CD4-positive, alpha-beta T cell (primary cell): ENCODE data around the gene FAM180A. TPM values are rescaled to one million over a fixed set of nuclear protein-coding genes. Genes with fewer than 3 reads are reported as not detected.

Source experiments
- ATAC-seq: fragments of 200-7000 bp; cut with Tn5 transposase; one replicate; pipeline ENCODE4 v1.10.0; 2022; ENCODE audit warnings: mild to moderate bottlenecking; ENCODE audit not compliant: poor library complexity
- CTCF ChIA-PET: fragments of 350-600 bp; sonication (Branson Sonifier 250); formaldehyde crosslinking; loops from one replicate; lab custom pipeline; 2021; ENCODE audit warnings: antibody characterized with exemption, inconsistent platforms; lab: Charles Lee
- POLR2A ChIA-PET: fragments of 350-600 bp; sonication (Branson Sonifier 250); formaldehyde crosslinking; loops from one replicate; lab custom pipeline; 2021; ENCODE audit warnings: antibody characterized with exemption, inconsistent platforms; lab: Charles Lee
- DNase-seq, 14 experiments: peaks; one replicate each; pipeline ENCODE4 v3.0.0-alpha.2; 2013 to 2020; ENCODE audit warnings: mixed read lengths in 2 of 14
- H3K27ac ChIP-seq, 2 donors: one replicate each; pipeline versions ENCODE4 v1.5.1 to v1.7.0; 2013; ENCODE audit warnings: low read length in 2 of 2, low read depth in 1 of 2, mild to moderate bottlenecking in 1 of 2
- H3K27me3 ChIP-seq, 2 experiments: 1 replicate in 1 of 2; 2 replicates in 1 of 2; pipeline versions ENCODE4 v1.6.1 to v1.7.0; 2013; ENCODE audit warnings: low read length in 2 of 2, control low read depth in 1 of 2, mild to moderate bottlenecking in 1 of 2, moderate library complexity in 1 of 2; ENCODE audit not compliant: insufficient read depth in 2 of 2, control insufficient read depth in 1 of 2
- H3K36me3 ChIP-seq: one replicate; pipeline ENCODE4 v1.6.1; 2013; ENCODE audit warnings: low read length, control low read depth; ENCODE audit not compliant: insufficient read depth
- H3K4me1 ChIP-seq: one replicate; pipeline ENCODE4 v1.6.1; 2013; ENCODE audit warnings: low read length, control low read depth; ENCODE audit not compliant: insufficient read depth
- H3K4me3 ChIP-seq: one replicate; pipeline ENCODE4 v1.5.1; 2013; ENCODE audit warnings: mild to moderate bottlenecking, low read length, moderate library complexity
- H3K9me3 ChIP-seq, 2 experiments: 1 replicate in 1 of 2; 2 replicates in 1 of 2; pipeline versions ENCODE4 v1.6.1 to v1.7.0; 2013; ENCODE audit warnings: low read length in 2 of 2, mild to moderate bottlenecking in 2 of 2, control low read depth in 1 of 2, moderate library complexity in 1 of 2; ENCODE audit not compliant: control insufficient read depth in 1 of 2, insufficient read depth in 1 of 2
- H3K27ac Mint-ChIP-seq: one replicate; pipeline ENCODE4 v1.8.0; 2020; ENCODE audit warnings: mixed read lengths
- H3K27me3 Mint-ChIP-seq: one replicate; pipeline ENCODE4 v1.8.0; 2021; ENCODE audit warnings: mixed read lengths
- H3K36me3 Mint-ChIP-seq: one replicate; pipeline ENCODE4 v1.8.0; 2021; ENCODE audit warnings: low read depth, mixed read lengths
- H3K4me1 Mint-ChIP-seq: one replicate; pipeline ENCODE4 v1.8.0; 2021; ENCODE audit warnings: low read depth, mixed read lengths
- H3K4me3 Mint-ChIP-seq: one replicate; pipeline ENCODE4 v1.8.0; 2020; ENCODE audit warnings: mild to moderate bottlenecking, mixed read lengths
- H3K9me3 Mint-ChIP-seq: one replicate; pipeline ENCODE4 v1.8.0; 2020; ENCODE audit warnings: mixed read lengths
- CTCF ChIP-seq: fragments of 200-600 bp; IDR thresholded peaks from one replicate; pipeline ENCODE4 v1.8.0; 2022; ENCODE audit warnings: antibody characterized with exemption, mild to moderate bottlenecking
- intact Hi-C, 2 experiments: fragments of 100-400 bp; cut with DNase I in 1 of 2; cut with micrococcal nuclease in 1 of 2; formaldehyde crosslinking; loops; one replicate each; pipeline versions ENCODE4 v1.15.1 to v1.9.0; 2023 to 2025; cut with DNase I, micrococcal nuclease
- total RNA-seq, 174 experiments: library from RNA in 2 of 174; stranded (reverse) in 2 of 174; gene quantifications; one replicate each; pipeline ENCODE4 v1.2.3 and lab custom pipeline; 2021 to 2026

FAM180A gene
- total RNA-seq, 2 experiments from 2014 or later: not detected

GRCh38 chr7:135726911-135727673 is 21.5 kb downstream of the FAM180A start:
- ChIA-PET CTCF (no interaction called here), POLR2A (no interaction called here)
- intact Hi-C loops: no loop called here
- Histone ChIP-seq H3K4me3 (no peak overlapping the region), H3K27ac (no peak overlapping the region), H3K36me3 (no peaks in the 10 kb centered on the region), H3K4me1 (no peaks in the 10 kb centered on the region), H3K9me3 (no peaks in the 10 kb centered on the region), H3K27me3 (peaks cover 2 to 9% of the 10 kb centered on the region in 2 experiments)
- peaks cover 15% of the 10 kb centered on the region for H3K27me3 Mint-ChIP-seq
- ATAC-seq: no peak
- H3K4me3 Mint-ChIP-seq: no peak overlapping the region
- H3K4me1 Mint-ChIP-seq: no peaks in the 10 kb centered on the region
- H3K27ac Mint-ChIP-seq: no peak overlapping the region
- H3K36me3 Mint-ChIP-seq: no peaks in the 10 kb centered on the region
- no peaks in the 10 kb centered on the region for H3K9me3 Mint-ChIP-seq
- no peak for TF ChIP-seq CTCF
- no peak for DNase-seq

- Histone ChIP-seq H3K4me3 (no peak overlapping the region), H3K27ac (no peak overlapping the region), H3K9me3 (no peaks in the 10 kb centered on the region), H3K27me3 (peaks cover 2 to 9% of the 10 kb centered on the region in 2 experiments), H3K4me1 (no peaks in the 10 kb centered on the region), H3K36me3 (no peaks in the 10 kb centered on the region)
- CTCF ChIA-PET: no interaction called here
- Mint-ChIP-seq H3K9me3 (no peaks in the 10 kb centered on the region), H3K27ac (no peak overlapping the region), H3K36me3 (no peaks in the 10 kb centered on the region), H3K4me3 (no peak overlapping the region), H3K4me1 (no peaks in the 10 kb centered on the region), H3K27me3 (peaks cover 23% of the 10 kb centered on the region)
- intact Hi-C loops: no loop called here
- POLR2A ChIA-PET: no interaction called here
- ATAC-seq (no peak), DNase-seq (no peak)
- no peak for TF ChIP-seq CTCF
Observed at GRCh38 chr7:135726276-135726788, 22.3 kb downstream of the FAM180A start.

- Histone ChIP-seq H3K27me3 (peaks cover 2 to 9% of the 10 kb centered on the region in 2 experiments), H3K36me3 (no peaks in the 10 kb centered on the region), H3K9me3 (no peaks in the 10 kb centered on the region), H3K4me3 (no peak overlapping the region), H3K4me1 (no peaks in the 10 kb centered on the region), H3K27ac (no peak overlapping the region)
- ChIA-PET CTCF (no interaction called here), POLR2A (no interaction called here)
- intact Hi-C loops: no loop called here
- H3K27ac Mint-ChIP-seq: no peak overlapping the region
- H3K4me1 Mint-ChIP-seq: no peaks in the 10 kb centered on the region
- TF ChIP-seq CTCF: no peak
- no peaks in the 10 kb centered on the region for H3K36me3 Mint-ChIP-seq
- no peak for DNase-seq
- peaks cover 40% of the 10 kb centered on the region for H3K27me3 Mint-ChIP-seq
- ATAC-seq: no peak
- H3K9me3 Mint-ChIP-seq: no peaks in the 10 kb centered on the region
- no peak overlapping the region for H3K4me3 Mint-ChIP-seq
Observed at GRCh38 chr7:135723411-135723810, 25.2 kb downstream of the FAM180A start.
